Measurements from ENCODE around the gene EYA3.
"Not testable (repeated sequence)": the region's sequence is repeated elsewhere in the genome, so short reads cannot be mapped to it uniquely, and the experiment has no call there.

Gene EYA3

DNA sequence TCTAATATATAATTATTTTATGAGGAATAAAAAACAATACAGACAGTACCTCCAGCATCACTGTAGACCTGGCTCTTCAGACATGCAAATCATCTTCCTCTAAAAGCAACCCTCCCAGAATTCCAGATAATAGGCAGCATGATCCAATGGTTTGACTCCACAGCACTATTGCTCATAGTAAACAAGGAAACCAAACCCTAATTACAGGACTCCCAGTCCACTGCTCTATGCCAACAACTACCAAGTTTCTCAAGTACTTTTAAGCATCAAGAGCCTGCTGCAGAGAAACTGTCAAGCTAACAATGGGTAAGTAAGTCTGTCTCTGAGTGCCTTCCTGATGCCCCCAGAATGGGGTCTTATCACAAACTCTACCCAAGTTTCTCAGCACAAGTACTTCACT lies 57.2 kb downstream of the EYA3 start:
- in situ Hi-C loops (cut with MboI; ENCODE audit: low sequenced_read_pairs), result no loop called here

GRCh38 chr1:28028873-28029654 lies 59.3 kb downstream of the EYA3 start:
- in situ Hi-C loops (cut with MboI; ENCODE audit: low sequenced_read_pairs), result no loop called here

DNA sequence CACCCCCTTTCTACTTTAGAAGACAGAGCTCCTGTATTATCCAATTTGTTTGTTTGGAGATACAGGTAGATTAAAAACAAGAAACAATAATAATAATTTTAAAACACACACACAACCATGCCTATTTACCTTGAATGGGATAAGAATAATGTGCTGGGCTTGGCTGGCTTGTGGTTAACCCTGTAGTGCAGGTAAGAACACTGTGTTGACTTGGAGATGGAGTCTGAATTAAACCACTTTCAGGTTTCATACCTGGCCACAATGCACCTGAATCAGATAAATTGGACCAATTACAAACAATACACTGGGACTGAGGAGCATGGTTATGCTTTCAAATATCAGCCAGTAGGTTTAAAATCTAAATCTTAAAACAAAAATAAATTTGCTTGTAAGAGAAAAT lies 60.8 kb downstream of the EYA3 start:
- in situ Hi-C loops (cut with MboI; ENCODE audit: low sequenced_read_pairs), result no loop called here

- in situ Hi-C loops (cut with MboI; ENCODE audit: low sequenced_read_pairs), result no loop called here
Observed at GRCh38 chr1:28027238-28027637, 61.2 kb downstream of the EYA3 start.

DNA sequence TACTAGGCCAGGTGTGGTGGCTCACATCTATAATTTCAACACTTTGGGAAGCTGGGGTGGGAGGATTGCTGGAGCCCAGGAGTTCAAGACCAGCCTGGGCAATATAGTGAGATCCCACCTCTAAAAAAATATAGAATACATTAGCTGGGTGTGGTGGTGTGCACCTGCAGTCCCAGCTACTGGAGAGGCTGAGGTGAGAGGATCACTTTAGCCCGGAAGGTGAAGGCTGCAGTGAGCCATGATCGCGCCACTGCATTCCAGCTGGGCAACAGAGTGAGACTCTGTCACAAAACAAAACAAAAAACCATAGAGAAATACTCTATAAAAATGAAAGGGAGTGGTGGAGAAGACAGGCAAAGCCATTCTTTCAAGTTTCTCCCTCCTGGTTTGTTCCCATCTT lies 62.1 kb downstream of the EYA3 start:
- in situ Hi-C loops (cut with MboI; ENCODE audit: low sequenced_read_pairs), result no loop called here

- in situ Hi-C loops (cut with MboI; ENCODE audit: low sequenced_read_pairs), result no loop called here
Observed at GRCh38 chr1:28021064-28021463, 67.3 kb downstream of the EYA3 start.

- in situ Hi-C loops (cut with MboI; ENCODE audit: low sequenced_read_pairs), result no loop called here
Observed at GRCh38 chr1:28010969-28011368, 77.4 kb downstream of the EYA3 start.

- in situ Hi-C loops (cut with MboI; ENCODE audit: low sequenced_read_pairs), result not testable (repeated sequence)
Observed at GRCh38 chr1:28003117-28003516, 85.3 kb downstream of the EYA3 start.

GRCh38 chr1:28002600-28002999 lies 85.8 kb downstream of the EYA3 start:
- in situ Hi-C loops (cut with MboI; ENCODE audit: low sequenced_read_pairs), result no loop called here

- in situ Hi-C loops (cut with MboI; ENCODE audit: low sequenced_read_pairs), result no loop called here
Observed at GRCh38 chr1:27999055-27999454, 89.4 kb downstream of the EYA3 start.

DNA sequence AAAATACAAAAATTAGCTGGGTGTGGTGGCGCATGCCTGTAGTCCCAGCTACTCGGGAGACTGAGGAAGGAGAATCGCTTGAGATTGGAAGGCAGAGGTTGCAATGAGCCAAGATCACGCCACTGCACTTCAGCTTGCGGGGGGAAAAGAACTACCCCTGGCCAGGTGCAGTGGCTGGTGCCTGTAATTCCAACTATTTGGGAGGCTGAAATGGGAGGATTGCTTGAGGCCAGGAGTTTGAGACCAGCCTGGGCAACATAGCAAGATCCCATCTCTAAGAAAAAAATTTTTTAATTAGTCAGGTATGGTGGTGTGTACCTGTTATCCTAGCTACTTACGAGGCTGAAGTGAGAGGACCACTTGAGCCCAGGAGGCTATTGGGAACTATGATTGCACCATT lies 93.9 kb downstream of the EYA3 start:
- in situ Hi-C loops (cut with MboI; ENCODE audit: low sequenced_read_pairs), result not testable (repeated sequence)

DNA sequence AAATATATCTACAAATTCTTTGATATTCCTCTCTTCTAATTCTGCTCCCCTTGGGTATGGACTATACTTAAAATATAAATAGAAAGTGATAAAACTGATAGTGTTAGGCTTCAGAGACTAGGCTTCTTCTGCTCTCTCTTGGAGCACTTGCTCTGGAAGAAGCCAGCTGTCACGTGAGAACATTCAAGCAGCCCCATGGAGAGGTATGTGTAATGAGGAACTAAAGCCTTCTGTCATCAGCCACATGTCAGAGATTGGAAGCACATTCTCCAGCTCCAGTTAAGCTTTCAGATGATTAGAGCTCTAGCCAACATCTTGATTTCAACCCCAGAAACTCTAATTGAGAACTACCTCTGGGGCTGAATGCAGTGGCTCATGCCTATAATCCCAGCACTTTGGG lies 94.3 kb downstream of the EYA3 start:
- in situ Hi-C loops (cut with MboI; ENCODE audit: low sequenced_read_pairs), result no loop called here

DNA sequence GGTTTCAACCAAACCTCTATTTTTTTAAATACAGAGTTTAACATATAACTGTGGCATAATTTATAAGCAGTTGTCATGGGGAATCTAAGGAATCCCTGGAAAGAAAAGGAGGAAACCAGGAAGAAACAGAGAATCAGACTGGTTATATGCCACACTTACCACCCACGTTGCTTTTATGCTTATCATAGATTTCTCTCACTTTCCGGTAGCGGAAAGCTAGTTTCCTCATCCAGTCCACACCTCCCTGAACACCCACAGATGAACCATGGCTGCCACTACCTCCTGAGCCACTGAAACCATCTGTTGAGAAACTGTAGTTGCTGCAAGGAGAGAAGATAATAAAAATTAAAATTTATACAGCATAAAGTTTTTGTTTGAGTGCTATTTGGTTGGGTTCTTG lies 95.2 kb downstream of the EYA3 start:
- in situ Hi-C loops (cut with MboI; ENCODE audit: low sequenced_read_pairs), result no loop called here

- in situ Hi-C loops (cut with MboI; ENCODE audit: low sequenced_read_pairs), result no loop called here
Observed at GRCh38 chr1:27992276-27992675, 96.1 kb downstream of the EYA3 start.

DNA sequence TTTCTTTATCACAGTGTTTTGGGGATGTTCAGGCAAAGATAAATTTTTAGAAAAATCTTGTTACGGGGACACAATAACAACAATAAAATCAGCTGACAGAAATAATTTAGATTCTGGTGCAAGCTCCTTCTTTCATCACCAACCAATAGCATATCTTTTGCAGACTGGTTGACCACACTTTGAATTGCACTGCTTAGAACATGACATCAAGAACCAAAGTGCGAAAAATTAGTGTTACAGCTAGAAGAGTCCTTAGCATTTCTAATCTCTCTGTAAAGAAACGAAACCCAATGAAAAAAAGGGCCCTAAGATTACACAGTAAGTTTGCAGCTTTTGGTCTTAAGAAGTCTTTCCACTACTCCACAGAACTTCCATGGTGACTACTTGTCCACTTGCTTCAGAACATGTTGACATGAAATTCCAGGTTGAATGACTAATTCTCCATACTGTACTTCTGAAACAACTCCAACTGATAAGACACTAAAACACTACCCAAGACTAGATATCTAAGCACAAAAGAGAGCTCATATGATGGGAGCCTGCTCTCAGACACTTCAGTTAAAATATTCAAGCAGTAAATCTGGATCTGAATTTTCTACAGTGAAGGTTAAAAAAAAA lies 97.4 kb downstream of the EYA3 start:
- in situ Hi-C loops (cut with MboI; ENCODE audit: low sequenced_read_pairs), result no loop called here

GRCh38 chr1:27981145-27981544 lies 107.3 kb downstream of the EYA3 start:
- in situ Hi-C loops (cut with MboI; ENCODE audit: low sequenced_read_pairs), result no loop called here

- in situ Hi-C loops (cut with MboI; ENCODE audit: low sequenced_read_pairs), result no loop called here
Observed at GRCh38 chr1:27980216-27980845, 108.1 kb downstream of the EYA3 start.

DNA sequence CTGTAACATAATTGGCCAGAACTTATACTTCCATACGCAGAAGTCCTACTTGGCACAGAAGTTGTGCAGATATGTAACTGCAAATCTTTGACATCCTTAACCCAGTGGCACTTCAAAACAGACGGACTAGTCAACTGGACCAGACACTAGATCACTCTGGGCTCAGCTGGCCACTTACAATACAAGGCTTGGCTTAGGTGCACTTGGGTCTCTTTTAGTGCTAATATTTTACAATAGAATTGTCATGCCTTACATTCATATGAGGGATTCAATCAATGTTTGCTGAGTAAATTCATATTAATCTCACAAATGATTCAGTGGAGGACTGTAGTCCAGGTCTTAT lies 108.6 kb downstream of the EYA3 start:
- in situ Hi-C loops (cut with MboI; ENCODE audit: low sequenced_read_pairs), result no loop called here

DNA sequence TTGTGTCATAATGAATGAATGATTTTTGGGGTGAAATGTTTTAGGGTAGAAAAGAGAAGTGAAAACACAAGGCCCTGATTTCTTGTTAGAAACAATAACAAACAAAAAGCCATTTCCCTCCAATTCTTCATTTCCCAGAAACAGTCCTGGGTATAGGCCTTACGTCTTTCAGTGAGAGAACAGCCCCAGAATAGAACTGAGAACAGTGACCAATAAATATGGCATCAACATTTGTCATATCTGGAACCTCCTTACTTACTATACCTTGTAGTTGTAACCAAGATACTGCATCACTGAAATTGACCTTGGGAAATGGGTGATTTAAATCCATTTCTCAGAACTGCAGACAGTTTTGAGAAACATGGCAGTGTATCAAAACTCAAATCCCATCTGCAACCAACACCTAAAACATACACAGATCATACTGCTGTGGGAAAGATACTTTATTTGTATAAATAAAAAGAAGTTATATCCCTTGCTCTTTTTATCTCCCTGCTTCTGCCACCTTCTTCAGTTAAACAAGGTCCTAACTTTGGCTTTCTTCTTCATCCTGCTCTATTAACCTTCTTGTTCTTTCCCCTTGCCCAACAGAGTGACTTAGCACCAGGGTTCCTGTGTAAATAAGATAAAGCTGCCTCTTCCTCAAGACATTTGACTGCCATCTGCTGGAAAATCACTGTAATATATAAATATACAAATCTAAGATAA lies 109.1 kb downstream of the EYA3 start:
- in situ Hi-C loops (cut with MboI; ENCODE audit: low sequenced_read_pairs), result no loop called here

GRCh38 chr1:27974417-27974781 lies 114.0 kb downstream of the EYA3 start:
- in situ Hi-C loops (cut with MboI; ENCODE audit: low sequenced_read_pairs), result no loop called here

- in situ Hi-C loops (cut with MboI; ENCODE audit: low sequenced_read_pairs), result no loop called here
Observed at GRCh38 chr1:27973771-27974416, 114.5 kb downstream of the EYA3 start.
